CD4-positive, alpha-beta T cell treated with Interleukin-21 for 1 hour (primary cell): Measurements from ENCODE around the gene AVPR1A.

Source experiments
- DNase-seq: peaks from one replicate; pipeline ENCODE4 v3.0.0-alpha.2; 2020

The AVPR1A gene

GRCh38 chr12:63093711-63094110 lies 57.3 kb downstream of the AVPR1A start:
- no peak for DNase-seq

GRCh38 chr12:63093084-63093483 lies 57.9 kb downstream of the AVPR1A start:
- DNase-seq = no peak
